Activated CD8-positive, alpha-beta T cell treated with anti-CD3 and anti-CD28 coated beads for 36 hours (primary cell): ENCODE results near the gene CHST9. TPM values are rescaled to one million over a fixed set of nuclear protein-coding genes. Genes with fewer than 3 reads are reported as not detected.

Experiments
- ATAC-seq: fragments of 200-7000 bp; cut with Tn5 transposase; one replicate; pipeline ENCODE4 v1.10.0; 2021; ENCODE audit warnings: mild to moderate bottlenecking, moderate library complexity
- CTCF ChIA-PET: fragments of 350-600 bp; sonication (Branson Sonifier 250); formaldehyde crosslinking; loops from one replicate; lab custom pipeline; 2021; ENCODE audit warnings: antibody characterized with exemption; lab: Charles Lee
- POLR2A ChIA-PET: fragments of 350-600 bp; sonication (Branson Sonifier 250); formaldehyde crosslinking; loops from one replicate; lab custom pipeline; 2021; ENCODE audit warnings: antibody characterized with exemption; lab: Charles Lee
- DNase-seq: peaks from one replicate; pipeline ENCODE4 v3.0.0-alpha.2; 2020
- H3K27ac Mint-ChIP-seq: one replicate; pipeline ENCODE4 v1.8.0; 2021; ENCODE audit warnings: mild to moderate bottlenecking, mixed read lengths
- H3K27me3 Mint-ChIP-seq: one replicate; pipeline ENCODE4 v1.8.0; 2021; ENCODE audit warnings: mixed read lengths
- H3K36me3 Mint-ChIP-seq: one replicate; pipeline ENCODE4 v1.8.0; 2021; ENCODE audit warnings: low read depth, mixed read lengths
- H3K4me1 Mint-ChIP-seq: one replicate; pipeline ENCODE4 v1.8.0; 2021; ENCODE audit warnings: low read depth, mixed read lengths
- H3K4me3 Mint-ChIP-seq: one replicate; pipeline ENCODE4 v1.8.0; 2021; ENCODE audit warnings: mild to moderate bottlenecking, moderate library complexity, mixed read lengths
- H3K9me3 Mint-ChIP-seq: one replicate; pipeline ENCODE4 v1.8.0; 2021; ENCODE audit warnings: mixed read lengths
- CTCF ChIP-seq: fragments of 200-600 bp; IDR thresholded peaks from one replicate; pipeline ENCODE4 v1.8.0; 2022; ENCODE audit warnings: antibody characterized with exemption, mild to moderate bottlenecking
- intact Hi-C: fragments of 100-400 bp; cut with micrococcal nuclease; formaldehyde crosslinking; loops from one replicate; pipeline ENCODE4 v1.10.0; 2022
- total RNA-seq, 2 experiments: library from RNA; stranded (reverse); gene quantifications; one replicate each; pipeline ENCODE4 v1.2.3, GENCODE V29; 2021

Gene CHST9
- total RNA-seq, 2 experiments from 2014 or later = not detected

GRCh38 chr18:27184115-27185024 is 738 bp downstream of the CHST9 start:
- Mint-ChIP-seq H3K4me3 (no peak overlapping the region), H3K9me3 (peaks cover 2% of the 10 kb centered on the region), H3K36me3 (peaks cover 2% of the 10 kb centered on the region), H3K27ac (no peak overlapping the region), H3K4me1 (no peaks in the 10 kb centered on the region), H3K27me3 (peaks cover 22% of the 10 kb centered on the region)
- ATAC-seq (no peak), DNase-seq (no peak)
- CTCF ChIA-PET = no interaction called here
- POLR2A ChIA-PET = no interaction called here
- intact Hi-C loops = no loop called here
- TF ChIP-seq CTCF = no peak

- Mint-ChIP-seq H3K27me3 (peaks cover 22% of the 10 kb centered on the region), H3K4me1 (no peaks in the 10 kb centered on the region), H3K36me3 (peaks cover 2% of the 10 kb centered on the region), H3K27ac (no peak overlapping the region), H3K9me3 (peaks cover 5% of the 10 kb centered on the region), H3K4me3 (no peak overlapping the region)
- DNase-seq (no peak), ATAC-seq (no peak)
- intact Hi-C loops = no loop called here
- ChIA-PET POLR2A (no interaction called here), CTCF (no interaction called here)
- TF ChIP-seq CTCF = no peak
Observed at GRCh38 chr18:27181726-27182125, 3.4 kb downstream of the CHST9 start.

- CTCF ChIA-PET = no interaction called here
- intact Hi-C loops = no loop called here
- DNase-seq = no peak
Observed at GRCh38 chr18:27178424-27178823, 6.7 kb downstream of the CHST9 start.

GRCh38 chr18:27175914-27176313 is 9.2 kb downstream of the CHST9 start:
- no peaks in the 10 kb centered on the region for H3K27me3 Mint-ChIP-seq
- no peaks in the 10 kb centered on the region for H3K36me3 Mint-ChIP-seq
- H3K4me3 Mint-ChIP-seq = no peak overlapping the region
- no peak for DNase-seq
- CTCF ChIA-PET = no interaction called here
- ATAC-seq = no peak
- POLR2A ChIA-PET = no interaction called here
- no peak overlapping the region for H3K27ac Mint-ChIP-seq
- intact Hi-C loops = no loop called here
- H3K4me1 Mint-ChIP-seq = no peaks in the 10 kb centered on the region
- peaks cover 5% of the 10 kb centered on the region for H3K9me3 Mint-ChIP-seq
- TF ChIP-seq CTCF = no peak

More at GRCh38 chr18:27178424-27178823, 6.7 kb downstream of the CHST9 start:
- Mint-ChIP-seq H3K27me3 (peaks cover 3% of the 10 kb centered on the region), H3K27ac (no peak overlapping the region), H3K9me3 (peaks cover 5% of the 10 kb centered on the region), H3K4me1 (no peaks in the 10 kb centered on the region), H3K4me3 (no peak overlapping the region), H3K36me3 (no peaks in the 10 kb centered on the region)
- no peak for ATAC-seq
- POLR2A ChIA-PET = no interaction called here
- TF ChIP-seq CTCF = no peak

- Mint-ChIP-seq H3K4me1 (no peaks in the 10 kb centered on the region), H3K27ac (no peak overlapping the region), H3K27me3 (no peaks in the 10 kb centered on the region), H3K36me3 (no peaks in the 10 kb centered on the region), H3K4me3 (no peak overlapping the region), H3K9me3 (peaks cover 5% of the 10 kb centered on the region)
- ATAC-seq = no peak
- DNase-seq = no peak
- TF ChIP-seq CTCF = no peak
- ChIA-PET CTCF (no interaction called here), POLR2A (no interaction called here)
- intact Hi-C loops = no loop called here
Observed at GRCh38 chr18:27175245-27175644, 9.9 kb downstream of the CHST9 start.
